ENCODE data around the gene CCT6A.
"Not testable (repeated sequence)": the region's sequence is repeated elsewhere in the genome, so short reads cannot be mapped to it uniquely, and the experiment has no call there.

DNA sequence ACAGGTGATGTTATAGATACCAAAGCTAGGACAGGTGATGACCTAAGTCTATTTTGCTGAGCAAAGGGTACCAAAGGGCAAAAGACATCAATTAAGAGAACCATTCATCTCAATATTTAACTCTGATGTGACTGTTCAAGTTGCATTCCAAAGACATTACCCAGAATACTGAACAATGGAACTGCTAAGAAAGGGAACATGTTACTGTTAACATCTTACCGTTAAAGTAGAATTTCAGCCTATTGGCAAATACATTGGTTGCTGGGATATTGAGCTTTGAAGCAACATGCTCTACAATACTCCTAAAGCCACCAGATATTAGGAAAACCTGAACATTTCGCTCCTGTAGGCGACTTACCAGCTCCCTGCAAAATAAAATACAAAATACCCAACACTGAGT, 34.5 kb upstream of the CCT6A start:
- TF ChIP-seq POLR2A (IDR thresholded peaks at IDR 0.05; ENCODE audit: low read length); GATA1 (IDR thresholded peaks at IDR 0.05; ENCODE audit: low read depth, low read length): not testable (repeated sequence)
